ENCODE results near the gene CC2D1A.
"Not testable (repeated sequence)": the region's sequence is repeated elsewhere in the genome, so short reads cannot be mapped to it uniquely, and the experiment has no call there.

- TF ChIP-seq, protein P1, sequence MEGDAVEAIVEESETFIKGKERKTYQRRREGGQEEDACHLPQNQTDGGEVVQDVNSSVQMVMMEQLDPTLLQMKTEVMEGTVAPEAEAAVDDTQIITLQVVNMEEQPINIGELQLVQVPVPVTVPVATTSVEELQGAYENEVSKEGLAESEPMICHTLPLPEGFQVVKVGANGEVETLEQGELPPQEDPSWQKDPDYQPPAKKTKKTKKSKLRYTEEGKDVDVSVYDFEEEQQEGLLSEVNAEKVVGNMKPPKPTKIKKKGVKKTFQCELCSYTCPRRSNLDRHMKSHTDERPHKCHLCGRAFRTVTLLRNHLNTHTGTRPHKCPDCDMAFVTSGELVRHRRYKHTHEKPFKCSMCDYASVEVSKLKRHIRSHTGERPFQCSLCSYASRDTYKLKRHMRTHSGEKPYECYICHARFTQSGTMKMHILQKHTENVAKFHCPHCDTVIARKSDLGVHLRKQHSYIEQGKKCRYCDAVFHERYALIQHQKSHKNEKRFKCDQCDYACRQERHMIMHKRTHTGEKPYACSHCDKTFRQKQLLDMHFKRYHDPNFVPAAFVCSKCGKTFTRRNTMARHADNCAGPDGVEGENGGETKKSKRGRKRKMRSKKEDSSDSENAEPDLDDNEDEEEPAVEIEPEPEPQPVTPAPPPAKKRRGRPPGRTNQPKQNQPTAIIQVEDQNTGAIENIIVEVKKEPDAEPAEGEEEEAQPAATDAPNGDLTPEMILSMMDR (IDR thresholded peaks at IDR 0.05 in 4 of 5, conservative IDR thresholded peaks at IDR 0.05 in 1 of 5), result not testable (repeated sequence)
- TF ChIP-seq POLR2A (IDR thresholded peaks at IDR 0.05), result not testable (repeated sequence)
Observed at GRCh38 chr19:13967206-13967605, 61.2 kb downstream of the CC2D1A start.
